Activated CD4-positive, alpha-beta T cell treated with anti-CD3 and anti-CD28 coated beads for 36 hours (primary cell): Measurements from ENCODE around the gene PIK3R5. TPM values are rescaled to one million over a fixed set of nuclear protein-coding genes. Genes with fewer than 3 reads are reported as not detected.
A peak's percentile ranks its signal among the peaks of the same experiment; 100 is the strongest.

ENCODE experiments used
- ATAC-seq: fragments of 200-7000 bp; cut with Tn5 transposase; one replicate; pipeline ENCODE4 v1.10.0; 2021; ENCODE audit warnings: mild to moderate bottlenecking, moderate library complexity
- CTCF ChIA-PET: fragments of 350-600 bp; sonication (Branson Sonifier 250); formaldehyde crosslinking; loops from one replicate; lab custom pipeline; 2021; ENCODE audit warnings: antibody characterized with exemption; lab: Charles Lee
- POLR2A ChIA-PET: fragments of 350-600 bp; sonication (Branson Sonifier 250); formaldehyde crosslinking; loops from one replicate; lab custom pipeline; 2021; ENCODE audit warnings: antibody characterized with exemption, inconsistent platforms; lab: Charles Lee
- DNase-seq: peaks from one replicate; pipeline ENCODE4 v3.0.0-alpha.2; 2020
- H3K27ac Mint-ChIP-seq: one replicate; pipeline ENCODE4 v1.8.0; 2021; ENCODE audit warnings: mixed read lengths
- H3K27me3 Mint-ChIP-seq: one replicate; pipeline ENCODE4 v1.8.0; 2021; ENCODE audit warnings: mixed read lengths
- H3K36me3 Mint-ChIP-seq: one replicate; pipeline ENCODE4 v1.8.0; 2021; ENCODE audit warnings: low read depth, mixed read lengths
- H3K4me1 Mint-ChIP-seq: one replicate; pipeline ENCODE4 v1.8.0; 2021; ENCODE audit warnings: mixed read lengths
- H3K4me3 Mint-ChIP-seq: one replicate; pipeline ENCODE4 v1.8.0; 2021; ENCODE audit warnings: mild to moderate bottlenecking, moderate library complexity, mixed read lengths
- H3K9me3 Mint-ChIP-seq: one replicate; pipeline ENCODE4 v1.8.0; 2021; ENCODE audit warnings: low read depth, mixed read lengths
- intact Hi-C, 2 experiments: fragments of 100-400 bp; cut with DNase I in 1 of 2; cut with micrococcal nuclease in 1 of 2; formaldehyde crosslinking; loops; one replicate each; pipeline versions ENCODE4 v1.14.2 to v1.15.1; 2022 to 2024; cut with DNase I, micrococcal nuclease
- total RNA-seq, 2 experiments: library from RNA; stranded (reverse); gene quantifications; one replicate each; pipeline ENCODE4 v1.2.3, GENCODE V29; 2021

Gene PIK3R5
- total RNA-seq, 2 experiments from 2014 or later, result 20.4 to 29.2 TPM

DNA sequence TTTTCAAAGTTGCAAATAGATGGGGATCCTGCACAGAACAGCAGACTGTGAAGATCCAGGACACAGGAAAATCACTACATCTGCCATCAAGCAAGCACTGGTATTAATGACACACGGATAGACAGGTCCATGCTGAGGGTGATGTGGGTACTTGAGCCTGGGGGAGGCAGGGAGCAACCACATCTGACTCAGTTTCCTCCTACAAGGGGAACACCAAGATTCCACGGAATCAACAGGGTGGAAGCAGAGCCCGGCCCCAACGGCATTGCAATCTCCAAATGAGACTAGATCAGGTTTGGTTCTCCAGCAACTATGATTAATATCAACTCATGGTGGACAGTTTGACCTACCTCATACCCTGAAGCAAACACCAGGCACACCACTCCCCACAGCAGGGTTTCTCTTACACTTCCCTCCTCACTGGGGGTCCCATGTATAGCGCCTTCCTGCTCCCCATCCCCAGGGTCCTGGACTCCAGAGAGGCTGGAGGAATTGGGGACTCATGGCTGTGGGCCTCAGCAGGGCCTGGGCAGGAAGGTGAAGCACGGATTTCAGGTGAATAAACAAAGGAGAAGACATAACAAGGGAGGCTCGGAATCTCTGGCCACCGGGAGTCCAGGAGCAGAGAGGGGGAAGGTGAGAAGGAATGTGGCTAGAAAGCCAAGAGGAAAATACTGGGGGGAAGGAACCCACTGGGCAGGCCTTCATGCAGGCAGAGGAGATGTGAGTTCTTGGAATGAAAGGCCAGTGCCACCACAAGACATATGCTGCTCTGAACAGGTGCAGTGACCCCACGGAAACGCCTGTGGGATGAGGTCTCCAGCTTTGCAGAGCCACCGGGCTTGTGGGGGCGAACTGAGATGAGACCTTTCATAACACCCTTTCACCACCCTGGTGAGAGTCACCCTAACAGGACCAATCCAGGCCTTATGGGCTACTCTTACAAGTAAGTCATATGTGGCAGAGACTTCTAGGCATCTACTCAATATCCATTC is 68.6 kb downstream of the PIK3R5 start:
- POLR2A ChIA-PET, result no interaction called here
- DNase-seq, result no peak

DNA sequence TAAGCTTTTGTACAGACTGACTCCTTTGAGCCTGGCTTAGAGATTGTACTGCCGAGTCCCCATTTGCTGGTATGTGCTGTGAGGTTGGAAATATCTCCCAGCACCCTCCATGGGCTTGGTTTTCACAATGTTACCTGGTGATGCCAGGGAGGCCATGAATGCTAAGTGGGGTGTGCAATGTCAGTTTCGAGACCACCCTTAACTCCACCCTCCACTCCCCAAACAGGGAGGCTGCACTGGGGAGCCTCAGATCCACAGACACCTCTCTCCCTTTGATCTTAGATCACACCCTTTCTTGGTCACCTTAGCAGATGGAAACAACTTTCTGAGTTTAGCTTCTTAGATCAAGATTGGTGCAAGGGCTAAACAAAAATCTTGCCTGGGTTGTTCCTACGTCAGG is 69.4 kb downstream of the PIK3R5 start:
- Mint-ChIP-seq H3K9me3 (no peaks in the 10 kb centered on the region), H3K4me3 (no peak overlapping the region), H3K36me3 (peaks cover 37% of the 10 kb centered on the region), H3K4me1 (peaks cover 79% of the 10 kb centered on the region), H3K27ac (no peak overlapping the region), H3K27me3 (no peaks in the 10 kb centered on the region)
- ChIA-PET POLR2A (no interaction called here), CTCF (interaction anchor here (0.7 to 2.6 kb wide), 14 partner anchors 10 to 119 kb away, joined by 3 to 13 read pairs (median 4); no protein-coding TSS in a partner anchor)
- intact Hi-C loops, result loop anchor here (5.0 kb wide), 4 partner anchors 39 to 514 kb away; partner anchors contain the start of genes MYH10 (in 1 of the 2) and RPL26 (in 1 of the 2)
- DNase-seq (no peak), ATAC-seq (no peak)

More for the DNA sequence above, 68.6 kb downstream of the PIK3R5 start:
- intact Hi-C loops, result loop anchor here (5.0 kb wide), 4 partner anchors 40 to 515 kb away; partner anchors contain the start of genes MYH10 (in 1 of the 2) and RPL26 (in 1 of the 2)
- Mint-ChIP-seq H3K27ac (no peak overlapping the region), H3K9me3 (no peaks in the 10 kb centered on the region), H3K36me3 (peaks cover 40% of the 10 kb centered on the region), H3K4me3 (no peak overlapping the region), H3K27me3 (no peaks in the 10 kb centered on the region), H3K4me1 (peaks cover 87% of the 10 kb centered on the region)
- no peak for ATAC-seq
- CTCF ChIA-PET, result interaction anchor here (0.8 kb wide), 1 partner anchor 53 kb away, joined by 3 read pairs; no protein-coding TSS in a partner anchor

DNA sequence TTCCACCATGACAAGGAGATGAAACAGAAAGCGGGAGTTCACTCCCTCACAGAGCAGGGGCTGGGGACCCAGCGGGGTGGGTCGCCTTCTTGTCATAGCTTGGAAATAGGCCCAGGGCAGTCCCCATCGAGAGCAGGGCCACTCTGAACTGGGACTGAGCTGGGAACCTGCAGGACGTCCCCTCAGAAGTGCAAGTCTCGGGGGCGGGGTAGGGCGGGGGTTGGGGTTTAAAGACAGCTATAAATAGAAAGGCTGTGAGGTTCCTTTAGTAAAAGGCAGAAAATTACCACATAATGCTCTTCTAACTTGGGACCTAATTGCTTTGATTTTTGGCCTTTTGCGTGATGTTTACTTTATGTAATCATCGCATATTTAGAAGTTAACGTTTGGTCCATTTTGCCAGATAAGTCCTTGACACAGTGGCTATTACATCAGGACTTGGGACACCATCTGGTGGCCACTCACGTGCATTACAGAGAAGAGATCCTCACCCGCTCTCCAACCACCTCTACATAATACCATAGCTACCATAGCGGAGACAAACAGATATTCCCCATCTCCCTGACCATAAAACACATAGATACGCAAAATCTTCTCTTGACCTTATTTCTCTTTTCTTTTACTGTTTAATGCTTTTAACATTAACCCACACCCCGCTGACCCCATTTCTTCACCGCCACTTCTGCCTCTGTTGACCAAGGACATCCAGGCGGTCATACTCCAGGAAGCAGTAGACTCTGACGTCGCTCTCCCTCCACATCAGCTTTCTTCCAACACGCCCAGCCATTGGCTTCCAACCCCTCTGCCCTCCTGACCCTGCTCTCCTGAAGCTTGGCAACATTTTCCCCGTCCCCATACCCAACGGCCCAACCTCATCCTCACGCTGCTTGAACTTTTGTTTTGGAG is 70.6 kb downstream of the PIK3R5 start:
- intact Hi-C loops, result loop anchor here (1.0 to 5.0 kb wide), 6 partner anchors 38 to 513 kb away; partner anchors contain the start of genes MYH10 (in 1 of the 2) and RPL26 (in 1 of the 2)
- ChIA-PET CTCF (interaction anchor here (0.7 to 2.6 kb wide), 20 partner anchors 11 to 109 kb away, joined by 3 to 13 read pairs (median 4); no protein-coding TSS in a partner anchor), POLR2A (no interaction called here)
- DNase-seq (peak; percentile 73), ATAC-seq (peak; percentile 39)
- Mint-ChIP-seq H3K27me3 (no peaks in the 10 kb centered on the region), H3K27ac (peak overlapping the region; percentile 20), H3K4me1 (peaks cover 68% of the 10 kb centered on the region), H3K4me3 (no peak overlapping the region), H3K36me3 (peaks cover 30% of the 10 kb centered on the region), H3K9me3 (no peaks in the 10 kb centered on the region)

DNA sequence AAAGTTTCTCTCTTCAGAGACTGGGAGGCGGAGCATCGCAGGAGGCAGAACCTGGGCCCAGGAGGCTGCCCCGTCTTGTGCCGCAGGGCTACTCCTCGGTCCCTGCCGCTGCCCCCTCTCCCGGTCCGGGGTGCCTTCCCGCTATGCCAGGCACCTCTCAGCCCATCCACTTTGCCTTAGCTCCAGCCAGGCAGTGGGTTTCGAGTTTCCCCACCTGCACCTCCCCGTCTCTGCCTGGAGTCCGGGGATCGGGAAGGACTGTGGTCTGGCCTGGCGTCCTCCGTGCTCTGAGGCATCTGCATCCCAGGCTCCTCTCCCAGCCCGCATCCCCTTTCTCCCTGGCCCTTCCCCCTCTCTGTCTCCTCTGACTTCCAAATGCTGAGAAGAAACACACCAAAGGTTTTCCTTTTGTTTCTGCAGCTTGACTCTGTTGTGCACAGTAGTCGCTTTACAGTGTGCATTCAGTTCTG is 71.3 kb downstream of the PIK3R5 start:
- H3K27ac Mint-ChIP-seq, result no peak overlapping the region
- H3K36me3 Mint-ChIP-seq, result peaks cover 30% of the 10 kb centered on the region
- intact Hi-C loops, result loop anchor here in 1 of 2 experiments (2.0 kb wide), 1 partner anchor 139 kb away; no protein-coding TSS in a partner anchor
- no peaks in the 10 kb centered on the region for H3K9me3 Mint-ChIP-seq
- no peaks in the 10 kb centered on the region for H3K27me3 Mint-ChIP-seq
- CTCF ChIA-PET, result interaction anchor here (0.8 to 2.6 kb wide), 9 partner anchors 28 to 108 kb away, joined by 3 to 13 read pairs (median 5); no protein-coding TSS in a partner anchor
- H3K4me3 Mint-ChIP-seq, result no peak overlapping the region
- ATAC-seq (no peak), DNase-seq (no peak)
- H3K4me1 Mint-ChIP-seq, result peaks cover 62% of the 10 kb centered on the region
- POLR2A ChIA-PET, result no interaction called here

DNA sequence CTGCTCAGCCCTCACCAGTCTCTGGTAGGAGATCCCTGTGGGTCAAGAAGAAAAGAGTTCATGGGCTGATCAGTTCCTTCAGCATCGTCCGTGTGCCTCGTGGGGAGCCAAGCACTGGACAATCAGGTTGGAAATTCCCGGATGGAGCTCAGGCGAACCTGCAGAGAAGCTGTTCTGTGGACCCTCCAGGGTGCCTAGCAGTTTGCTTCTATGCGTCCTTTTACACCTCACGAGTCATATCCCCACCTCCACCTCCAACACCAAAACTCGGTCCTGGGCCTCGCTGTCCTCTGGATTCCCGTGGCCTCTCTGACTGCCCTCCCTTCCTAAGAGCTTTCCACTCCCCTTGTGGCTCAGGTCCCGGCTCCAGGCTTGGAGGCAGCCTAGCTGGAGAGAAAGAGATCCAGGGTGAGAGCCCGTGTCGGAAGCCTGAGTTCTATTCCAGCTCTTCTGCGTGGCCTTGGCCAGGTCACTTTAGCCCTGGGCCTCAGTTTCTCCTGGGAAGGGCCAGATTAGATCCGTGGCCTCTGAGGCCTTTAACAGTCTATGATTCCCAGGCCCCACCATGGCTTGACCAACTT is 71.8 kb downstream of the PIK3R5 start:
- peaks cover 57% of the 10 kb centered on the region for H3K4me1 Mint-ChIP-seq
- H3K4me3 Mint-ChIP-seq, result no peak overlapping the region
- intact Hi-C loops, result loop anchor here in 1 of 2 experiments (2.0 kb wide), 1 partner anchor 139 kb away; no protein-coding TSS in a partner anchor
- H3K9me3 Mint-ChIP-seq, result no peaks in the 10 kb centered on the region
- peaks cover 27% of the 10 kb centered on the region for H3K36me3 Mint-ChIP-seq
- ChIA-PET POLR2A (no interaction called here), CTCF (interaction anchor here (0.7 to 2.6 kb wide), 8 partner anchors 28 to 123 kb away, joined by 3 to 13 read pairs (median 6); no protein-coding TSS in a partner anchor)
- no peaks in the 10 kb centered on the region for H3K27me3 Mint-ChIP-seq
- H3K27ac Mint-ChIP-seq, result no peak overlapping the region
- DNase-seq, result no peak
- ATAC-seq, result no peak

DNA sequence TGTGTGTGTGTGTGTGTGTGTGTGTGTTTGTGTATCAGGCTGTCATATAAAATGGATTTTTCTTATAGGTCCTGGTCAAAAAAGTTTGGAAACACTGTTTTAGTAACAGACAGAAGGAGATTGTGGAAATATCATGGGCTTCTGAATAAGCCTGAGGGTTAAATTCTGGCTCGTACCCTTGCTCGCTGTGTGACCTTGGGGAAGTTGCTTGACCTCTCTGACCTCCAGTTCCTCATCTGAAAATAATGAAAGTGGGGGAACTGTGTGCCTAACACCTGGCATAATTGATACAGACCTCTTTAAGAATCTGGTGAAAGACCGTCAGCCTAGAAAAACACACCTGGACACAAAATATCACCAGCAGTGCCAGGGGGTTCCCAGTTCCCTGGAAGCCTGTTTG is 72.4 kb downstream of the PIK3R5 start:
- Mint-ChIP-seq H3K27me3 (no peaks in the 10 kb centered on the region), H3K36me3 (peaks cover 27% of the 10 kb centered on the region), H3K27ac (peak overlapping the region; percentile 37), H3K9me3 (no peaks in the 10 kb centered on the region), H3K4me3 (no peak overlapping the region), H3K4me1 (peaks cover 50% of the 10 kb centered on the region)
- ChIA-PET POLR2A (no interaction called here), CTCF (interaction anchor here (2.2 kb wide), 1 partner anchor 105 kb away, joined by 7 read pairs; no protein-coding TSS in a partner anchor)
- DNase-seq (no peak), ATAC-seq (no peak)
- intact Hi-C loops, result no loop called here

DNA sequence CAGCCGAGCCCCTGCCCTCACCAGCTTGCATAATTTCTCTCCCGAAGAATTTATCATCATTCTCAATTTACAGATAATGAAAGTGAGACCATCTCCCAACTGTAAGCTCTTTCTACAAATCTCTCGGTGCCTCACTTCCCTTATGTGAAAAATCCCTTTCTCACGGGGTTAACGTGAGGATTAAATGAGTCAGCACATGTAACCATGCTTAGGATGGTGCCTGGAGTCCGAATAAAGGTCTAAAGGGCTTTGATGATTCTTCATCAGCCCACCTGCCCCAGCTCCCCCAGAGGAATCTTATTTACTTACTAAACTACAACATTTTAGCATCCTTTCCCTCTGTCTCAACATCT is 73.2 kb downstream of the PIK3R5 start:
- Mint-ChIP-seq H3K4me3 (no peak overlapping the region), H3K4me1 (peaks cover 43% of the 10 kb centered on the region), H3K9me3 (no peaks in the 10 kb centered on the region), H3K36me3 (peaks cover 25% of the 10 kb centered on the region), H3K27ac (peak overlapping the region; percentile 37), H3K27me3 (no peaks in the 10 kb centered on the region)
- POLR2A ChIA-PET, result interaction anchor here (0.6 kb wide), 1 partner anchor 9 kb away, joined by 3 read pairs; no protein-coding TSS in a partner anchor
- intact Hi-C loops, result no loop called here
- DNase-seq (no peak), ATAC-seq (peak; percentile 78)
- CTCF ChIA-PET, result interaction anchor here (0.7 to 2.2 kb wide), 6 partner anchors 10 to 711 kb away, joined by 3 to 7 read pairs (median 4); no protein-coding TSS in a partner anchor

DNA sequence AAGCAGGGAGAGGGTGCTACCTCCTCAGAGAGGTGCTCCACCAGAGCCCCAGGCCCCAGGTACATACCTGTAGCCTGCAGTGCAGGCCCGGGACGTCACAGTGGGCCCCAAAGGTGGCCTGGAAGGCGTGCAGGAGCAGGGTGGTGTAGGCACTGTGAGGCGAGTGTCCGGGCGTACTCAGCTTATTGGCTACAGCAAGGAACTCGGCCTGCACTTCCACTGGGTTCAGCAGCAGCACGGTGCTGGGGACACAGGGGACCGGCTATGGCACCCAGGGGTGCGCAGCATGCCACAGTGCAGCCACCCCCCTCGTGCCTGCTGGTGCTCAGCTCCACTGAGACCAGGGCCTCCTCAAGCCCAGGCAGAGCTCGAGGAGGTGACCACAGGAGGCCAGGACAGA is 74.8 kb downstream of the PIK3R5 start:
- Mint-ChIP-seq H3K9me3 (no peaks in the 10 kb centered on the region), H3K27ac (no peak overlapping the region), H3K36me3 (peaks cover 30% of the 10 kb centered on the region), H3K4me1 (peaks cover 26% of the 10 kb centered on the region), H3K27me3 (no peaks in the 10 kb centered on the region), H3K4me3 (no peak overlapping the region)
- intact Hi-C loops, result no loop called here
- POLR2A ChIA-PET, result no interaction called here
- no peak for ATAC-seq
- DNase-seq, result no peak
- CTCF ChIA-PET, result interaction anchor here (0.6 to 1.9 kb wide), 3 partner anchors 10 to 523 kb away, joined by 3 to 8 read pairs (median 6); no protein-coding TSS in a partner anchor

DNA sequence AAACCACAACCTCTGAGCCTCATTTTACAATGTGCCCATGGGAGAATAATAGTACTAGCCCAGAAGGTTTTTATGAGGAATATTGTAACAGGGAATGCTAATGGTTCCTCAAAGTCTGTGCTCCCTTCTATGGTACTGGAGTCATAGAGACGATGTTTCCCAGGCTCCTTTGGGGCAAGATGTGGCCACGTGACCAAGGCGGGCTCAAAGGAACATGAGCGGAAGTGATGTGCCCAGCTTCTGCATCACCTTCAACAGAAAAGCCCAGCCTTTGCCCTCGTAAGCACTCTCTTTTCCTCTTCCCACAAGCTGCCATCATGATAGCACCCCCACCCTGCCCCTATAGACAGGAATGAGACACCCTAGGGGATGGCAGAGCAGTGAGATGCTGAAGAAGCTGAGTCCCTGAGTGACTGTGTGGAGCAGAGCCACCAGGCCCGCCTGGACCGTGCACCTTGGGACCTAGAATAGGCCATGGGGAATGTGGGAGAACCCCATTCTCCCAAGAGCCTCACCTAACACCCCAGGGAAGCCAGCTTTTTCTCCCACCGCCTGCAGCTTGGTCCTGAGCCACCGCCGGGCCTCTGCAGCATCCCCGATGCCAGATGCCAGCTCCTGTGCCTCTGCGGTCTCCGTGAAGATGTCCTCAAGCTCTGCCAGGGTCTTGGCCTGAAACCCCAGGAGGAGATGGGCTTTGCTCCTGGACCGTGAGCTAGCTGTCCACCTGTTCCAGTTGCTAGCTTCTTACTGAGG is 75.9 kb downstream of the PIK3R5 start:
- intact Hi-C loops, result no loop called here

More for the DNA sequence above, 75.9 kb downstream of the PIK3R5 start:
- no peaks in the 10 kb centered on the region for H3K27me3 Mint-ChIP-seq
- ChIA-PET CTCF (interaction anchor here (0.7 to 1.9 kb wide), 3 partner anchors 11 to 109 kb away, joined by 3 to 8 read pairs (median 3); no protein-coding TSS in a partner anchor), POLR2A (no interaction called here)
- no peaks in the 10 kb centered on the region for H3K9me3 Mint-ChIP-seq
- H3K4me1 Mint-ChIP-seq, result peaks cover 16% of the 10 kb centered on the region
- no peak for DNase-seq
- H3K4me3 Mint-ChIP-seq, result no peak overlapping the region
- no peak overlapping the region for H3K27ac Mint-ChIP-seq
- ATAC-seq, result no peak
- peaks cover 24% of the 10 kb centered on the region for H3K36me3 Mint-ChIP-seq
